ENCODE measurements around the gene LSP1. TPM values are rescaled to one million over a fixed set of nuclear protein-coding genes. Genes with fewer than 3 reads are reported as not detected.

The LSP1 gene
- total and polyA plus RNA-seq, 7 donors: 8.7 to 80.2 (median 32.7) TPM

DNA sequence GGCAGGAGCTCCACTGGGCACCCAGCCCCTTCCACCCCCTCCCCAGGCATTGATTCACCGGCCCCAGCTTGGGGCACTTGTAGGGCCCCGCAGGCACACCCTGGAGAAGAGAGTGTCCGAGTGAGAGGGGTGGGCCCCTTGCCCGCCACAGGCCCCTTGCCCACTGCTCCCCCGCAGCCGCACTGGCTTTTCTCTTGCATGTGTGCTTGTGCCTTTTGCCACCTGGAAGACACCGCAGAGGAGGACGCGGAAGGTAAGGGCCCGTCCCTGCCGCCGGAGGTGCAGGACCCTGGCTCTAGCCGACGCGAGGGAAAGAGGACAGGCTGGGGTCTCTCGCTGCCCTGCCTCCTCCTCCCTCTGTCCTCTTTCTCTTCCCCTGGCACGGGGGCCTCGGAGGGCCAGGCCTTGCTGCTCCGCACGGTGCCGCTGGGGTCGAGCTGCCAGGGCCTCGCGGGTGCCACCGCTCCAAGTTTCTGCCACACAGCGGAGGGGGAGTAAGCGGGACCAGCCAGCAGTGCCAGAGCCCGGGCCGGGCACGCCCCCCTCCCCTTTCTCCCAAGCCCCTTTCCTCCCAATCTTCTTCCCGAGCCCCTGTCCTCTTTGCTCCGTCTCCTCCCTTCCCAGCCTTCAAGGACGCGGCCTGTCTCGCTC is 76.1 kb downstream of the LSP1 start:
- DNase-seq: no peak
- 85 to 94% methylated on average over 35 of the region's 35 CpGs for WGBS, 2 donors
- Histone ChIP-seq H3K27me3 (no peaks in the 10 kb centered on the region), H3K4me3 (no peak overlapping the region), H3K4me1 (no peaks in the 10 kb centered on the region), H3K36me3 (no peaks in the 10 kb centered on the region), H3K27ac (peak overlapping the region in 1 of 4 donors; percentile 68), H3K9me3 (no peaks in the 10 kb centered on the region)
- intact Hi-C loops (cut with DNase I): no loop called here
- TF ChIP-seq, protein P1, sequence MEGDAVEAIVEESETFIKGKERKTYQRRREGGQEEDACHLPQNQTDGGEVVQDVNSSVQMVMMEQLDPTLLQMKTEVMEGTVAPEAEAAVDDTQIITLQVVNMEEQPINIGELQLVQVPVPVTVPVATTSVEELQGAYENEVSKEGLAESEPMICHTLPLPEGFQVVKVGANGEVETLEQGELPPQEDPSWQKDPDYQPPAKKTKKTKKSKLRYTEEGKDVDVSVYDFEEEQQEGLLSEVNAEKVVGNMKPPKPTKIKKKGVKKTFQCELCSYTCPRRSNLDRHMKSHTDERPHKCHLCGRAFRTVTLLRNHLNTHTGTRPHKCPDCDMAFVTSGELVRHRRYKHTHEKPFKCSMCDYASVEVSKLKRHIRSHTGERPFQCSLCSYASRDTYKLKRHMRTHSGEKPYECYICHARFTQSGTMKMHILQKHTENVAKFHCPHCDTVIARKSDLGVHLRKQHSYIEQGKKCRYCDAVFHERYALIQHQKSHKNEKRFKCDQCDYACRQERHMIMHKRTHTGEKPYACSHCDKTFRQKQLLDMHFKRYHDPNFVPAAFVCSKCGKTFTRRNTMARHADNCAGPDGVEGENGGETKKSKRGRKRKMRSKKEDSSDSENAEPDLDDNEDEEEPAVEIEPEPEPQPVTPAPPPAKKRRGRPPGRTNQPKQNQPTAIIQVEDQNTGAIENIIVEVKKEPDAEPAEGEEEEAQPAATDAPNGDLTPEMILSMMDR (IDR thresholded peaks at IDR 0.05): no peak
- no peak for TF ChIP-seq POLR2A (IDR thresholded peaks at IDR 0.05)
- TF ChIP-seq POLR2AphosphoS5 (IDR thresholded peaks at IDR 0.05): no peak
- TF ChIP-seq EP300 (IDR thresholded peaks at IDR 0.05): no peak

DNA sequence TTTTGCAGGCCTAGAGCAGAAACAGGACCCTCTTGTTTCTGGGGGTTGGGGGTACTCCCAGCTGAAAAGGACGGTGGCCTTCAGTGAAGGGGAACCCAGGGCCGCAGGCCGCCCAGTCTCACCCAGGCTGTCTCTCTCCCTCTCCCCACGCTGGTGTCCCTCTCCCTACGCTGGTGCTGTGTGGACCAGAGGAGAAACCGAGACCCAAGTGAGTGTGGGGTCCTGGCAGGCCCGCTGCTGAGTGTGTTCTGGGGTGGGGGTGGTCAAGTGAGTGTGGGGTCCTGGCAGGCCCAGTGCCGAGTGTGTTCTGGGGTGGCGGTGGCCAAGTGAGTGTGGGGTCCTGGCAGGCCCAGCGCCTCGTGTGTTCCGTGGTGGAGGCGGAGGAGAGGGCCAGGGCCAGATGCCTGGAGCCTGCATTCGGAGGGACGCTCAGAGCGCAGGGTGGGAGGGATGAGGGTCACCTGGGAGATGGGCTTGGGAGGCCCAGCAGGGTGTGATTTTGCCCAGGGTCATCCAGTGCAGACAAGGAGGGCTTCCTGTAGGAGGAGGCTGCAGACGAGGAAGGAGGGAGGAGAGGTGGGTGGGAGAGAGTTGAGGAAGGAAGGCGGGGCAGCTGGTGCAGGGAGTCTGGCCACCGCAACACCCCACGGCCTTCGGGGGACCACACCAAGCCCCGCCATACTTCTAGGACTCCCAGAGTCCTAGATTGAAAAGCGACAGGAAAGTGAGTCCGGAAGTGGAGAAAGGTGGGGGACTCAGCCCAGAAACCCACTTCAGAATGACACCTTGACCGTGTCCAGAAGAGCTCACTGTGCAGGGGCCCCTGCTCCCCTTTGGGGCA is 77.0 kb downstream of the LSP1 start:
- TF ChIP-seq, protein P1 (IDR thresholded peaks at IDR 0.05): no peak
- TF ChIP-seq POLR2A (IDR thresholded peaks at IDR 0.05): no peak
- no peak for TF ChIP-seq EP300 (IDR thresholded peaks at IDR 0.05)
- TF ChIP-seq POLR2AphosphoS5 (IDR thresholded peaks at IDR 0.05): no peak
- peak overlapping the region in 2 of 4 donors; percentile 14 to 31 for H3K27ac ChIP-seq
- no peak overlapping the region for H3K4me3 ChIP-seq
- intact Hi-C loops (cut with DNase I): no loop called here
- H3K27me3 ChIP-seq: no peaks in the 10 kb centered on the region
- H3K9me3 ChIP-seq: no peaks in the 10 kb centered on the region
- DNase-seq: no peak
- no peaks in the 10 kb centered on the region for H3K36me3 ChIP-seq
- 81 to 87% methylated on average over 25 of the region's 25 CpGs for WGBS, 2 donors
- no peaks in the 10 kb centered on the region for H3K4me1 ChIP-seq

DNA sequence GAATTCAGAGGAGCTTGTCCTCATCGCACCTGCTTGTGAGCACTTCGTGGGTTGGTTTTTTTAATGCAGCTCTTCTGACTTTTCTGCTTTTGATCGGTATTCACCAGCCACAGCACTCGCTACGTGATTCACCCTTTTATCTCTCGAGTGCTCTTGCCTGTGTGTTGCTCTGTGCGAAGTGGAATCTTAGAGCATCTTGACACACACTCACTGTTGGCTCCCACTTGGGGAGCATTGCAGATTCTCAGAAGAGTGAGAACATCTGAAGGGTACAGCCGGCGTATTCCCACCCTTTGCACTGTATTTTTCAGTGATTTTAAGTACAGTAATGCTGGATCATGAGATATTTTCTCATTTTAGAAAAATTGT is 77.6 kb downstream of the LSP1 start:
- intact Hi-C loops (cut with DNase I): no loop called here
- Histone ChIP-seq H3K27me3 (no peaks in the 10 kb centered on the region), H3K9me3 (no peaks in the 10 kb centered on the region), H3K4me3 (no peak overlapping the region), H3K36me3 (no peaks in the 10 kb centered on the region), H3K27ac (peak overlapping the region in 2 of 4 donors; percentile 14 to 31), H3K4me1 (no peaks in the 10 kb centered on the region)
- no peak for DNase-seq
- TF ChIP-seq POLR2AphosphoS5 (IDR thresholded peaks at IDR 0.05): no peak
- no peak for TF ChIP-seq EP300 (IDR thresholded peaks at IDR 0.05)
- TF ChIP-seq, protein P1 (IDR thresholded peaks at IDR 0.05): no peak
- no peak for TF ChIP-seq POLR2A (IDR thresholded peaks at IDR 0.05)
- WGBS, 2 donors: 74 to 76% methylated on average over 9 of the region's 9 CpGs

DNA sequence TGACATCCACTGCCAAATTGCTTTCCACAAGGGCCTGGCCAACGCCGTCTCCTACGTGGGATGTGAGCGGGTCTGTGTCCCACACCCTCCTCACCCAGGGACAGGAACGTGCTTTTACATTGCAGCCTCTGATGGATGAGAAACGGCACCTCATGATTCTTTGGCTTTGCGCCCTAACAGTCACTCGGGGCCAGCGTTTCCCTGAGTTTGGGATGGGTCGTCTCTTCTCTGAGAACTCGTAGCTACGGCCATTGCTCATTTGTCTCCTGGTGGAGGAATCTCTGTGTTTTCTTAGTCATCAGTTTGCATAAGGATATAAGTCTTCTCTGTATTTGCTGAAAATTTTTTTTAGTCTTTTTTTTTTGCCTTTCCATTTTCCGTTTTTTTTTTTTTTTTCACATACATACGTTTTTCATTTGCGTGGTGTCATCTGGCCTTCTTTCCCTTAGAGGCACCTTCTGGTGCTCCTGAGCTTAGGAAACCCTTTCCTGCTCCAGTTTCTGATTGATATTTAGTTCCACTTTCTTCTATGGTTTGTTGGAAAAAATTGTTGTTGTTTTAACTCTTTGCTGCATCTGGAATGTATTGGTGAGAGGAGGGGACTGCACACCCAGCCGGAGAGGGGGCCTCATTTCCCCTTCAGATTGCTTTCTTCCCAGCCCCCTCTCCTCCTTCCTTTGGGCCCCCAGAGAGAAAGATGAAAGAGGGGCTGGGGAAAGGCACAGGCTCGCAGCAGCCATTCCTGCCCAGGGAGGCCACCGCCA is 78.6 kb downstream of the LSP1 start:
- Histone ChIP-seq H3K4me1 (no peaks in the 10 kb centered on the region), H3K27me3 (no peaks in the 10 kb centered on the region), H3K4me3 (no peak overlapping the region), H3K9me3 (no peaks in the 10 kb centered on the region), H3K27ac (peak overlapping the region; percentile 28 to 38 (median 31)), H3K36me3 (no peaks in the 10 kb centered on the region)
- WGBS, 2 donors: 43 to 53% methylated on average over 18 of the region's 18 CpGs
- TF ChIP-seq EP300 (IDR thresholded peaks at IDR 0.05) (no peak), POLR2A (IDR thresholded peaks at IDR 0.05) (no peak), POLR2AphosphoS5 (IDR thresholded peaks at IDR 0.05) (no peak)
- TF ChIP-seq, protein P1 (IDR thresholded peaks at IDR 0.05): no peak
- intact Hi-C loops (cut with DNase I): no loop called here
- DNase-seq: no peak

Data from sigmoid colon (tissue), 7 donors.